HG03139 (cell line): Measurements from ENCODE around the gene LRP10.
"Not testable (repeated sequence)": the region's sequence is repeated elsewhere in the genome, so short reads cannot be mapped to it uniquely, and the experiment has no call there.

ENCODE experiments used
- ATAC-seq: cut with Tn5 transposase; IDR thresholded peaks from one replicate; pipeline ENCODE4 v1.9.1; 2021; ENCODE audit not compliant: unreplicated experiment

LRP10 gene

GRCh38 chr14:22843123-22843925 lies 28.2 kb upstream of the LRP10 start:
- ATAC-seq: no peak

GRCh38 chr14:22844221-22845102 lies 27.1 kb upstream of the LRP10 start:
- ATAC-seq: no peak

DNA sequence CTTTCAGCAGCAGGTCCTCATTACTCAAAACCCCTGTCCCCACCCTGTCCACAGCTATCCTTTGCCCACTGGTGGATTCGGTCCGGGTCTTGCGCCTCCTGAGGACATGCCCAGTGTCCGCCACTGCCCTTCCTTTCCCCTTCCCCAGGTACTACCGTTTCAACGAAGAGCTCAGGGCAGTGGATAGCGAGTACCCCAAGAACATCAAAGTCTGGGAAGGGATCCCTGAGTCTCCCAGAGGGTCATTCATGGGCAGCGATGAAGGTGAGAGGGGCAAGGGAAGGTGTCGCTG lies 26.5 kb upstream of the LRP10 start:
- no peak for ATAC-seq

- ATAC-seq: no peak
These were observed 25.5 kb upstream of the LRP10 start for GRCh38 chr14:22845821-22846625.

GRCh38 chr14:22846811-22847307 lies 24.7 kb upstream of the LRP10 start:
- no peak for ATAC-seq

- ATAC-seq: no peak
These were observed 23.7 kb upstream of the LRP10 start for GRCh38 chr14:22847661-22848341.

- ATAC-seq: no peak
These were observed 23.0 kb upstream of the LRP10 start for GRCh38 chr14:22848351-22849164.

DNA sequence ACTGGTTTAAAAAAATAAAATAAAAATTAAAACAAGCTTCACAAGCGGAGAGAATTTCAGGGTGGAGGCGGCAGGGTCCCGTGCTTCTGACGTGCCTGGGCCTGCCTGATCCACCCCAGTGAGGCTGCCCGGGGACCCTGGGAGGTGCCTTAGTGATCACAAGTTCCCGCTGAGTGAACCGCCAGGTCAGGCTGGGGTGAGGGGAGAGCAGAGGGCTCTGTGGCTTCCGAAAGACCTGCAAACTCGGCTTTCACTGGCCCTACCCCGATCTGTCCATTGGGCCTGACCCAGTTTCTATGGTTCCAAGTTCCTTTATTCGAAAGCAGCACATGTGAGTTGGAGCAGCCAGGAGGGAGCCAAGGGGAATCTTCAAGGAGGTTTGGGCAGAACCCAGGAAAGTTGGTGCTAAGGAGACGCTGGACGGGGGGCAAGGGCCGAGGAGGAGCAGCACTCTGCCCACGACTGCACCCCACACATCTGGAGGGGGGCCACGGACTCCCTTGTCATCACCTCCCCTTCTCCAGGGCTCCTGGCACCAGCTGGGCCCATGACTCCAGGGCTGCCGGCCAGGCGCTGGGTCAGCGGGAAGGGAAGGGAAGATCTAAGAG lies 22.2 kb upstream of the LRP10 start:
- ATAC-seq: no peak

DNA sequence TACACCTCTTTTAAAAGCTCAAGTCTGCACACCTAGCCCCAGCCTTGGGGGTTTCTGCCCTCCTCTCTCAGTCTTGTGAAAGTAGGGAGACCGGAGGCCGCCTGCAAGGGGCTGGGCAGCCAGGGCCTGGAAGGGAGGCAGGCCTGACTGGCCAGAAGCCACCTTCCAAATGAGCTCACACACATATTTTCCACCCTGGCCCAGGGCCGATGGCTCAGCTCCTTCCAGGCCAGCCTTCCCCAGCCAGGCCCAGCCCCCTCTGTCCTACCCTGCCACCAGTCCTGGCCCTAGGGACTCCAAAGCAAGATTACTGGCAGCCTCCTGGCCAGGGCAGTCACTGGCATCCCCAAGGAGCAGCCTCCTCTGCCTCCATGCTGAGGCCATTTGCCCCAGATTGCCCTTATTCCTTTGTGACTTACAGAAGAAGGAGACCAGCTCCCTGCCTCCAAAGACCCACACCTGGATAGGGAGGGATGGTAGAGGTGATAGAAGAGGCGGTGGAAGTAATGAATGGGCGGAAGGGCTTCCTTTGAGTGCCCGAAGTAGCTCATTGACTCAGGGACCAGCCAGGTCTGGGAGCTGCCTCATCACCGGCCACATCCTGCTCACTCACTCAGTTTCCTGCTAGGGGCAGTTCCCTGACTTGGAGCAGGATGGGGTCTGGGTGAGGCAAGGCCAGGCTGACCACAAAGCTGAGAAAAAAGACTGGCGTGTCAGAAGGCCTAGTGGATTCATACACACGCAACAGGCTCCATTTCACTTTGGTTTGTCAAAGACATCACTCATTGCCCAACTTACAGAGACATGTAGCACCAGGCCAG lies 20.4 kb upstream of the LRP10 start:
- no peak for ATAC-seq

DNA sequence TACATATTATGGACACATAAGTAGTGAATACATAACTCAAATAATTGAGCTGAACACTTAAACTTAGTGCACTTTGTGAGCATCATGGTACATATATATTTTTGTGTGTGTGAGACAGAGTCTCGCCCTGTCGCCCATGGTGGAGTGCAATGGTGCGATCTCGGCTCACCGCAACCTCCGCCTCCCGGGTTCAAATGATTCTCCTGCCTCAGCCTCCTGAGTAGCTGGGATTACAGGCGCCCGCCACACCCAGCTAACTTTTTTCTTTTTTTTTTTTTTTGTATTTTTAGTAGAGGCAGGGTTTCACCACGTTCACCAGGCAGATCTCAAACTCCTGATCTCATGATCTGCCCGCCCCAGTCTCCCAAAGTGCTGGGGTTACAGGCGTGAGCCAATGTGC lies 19.4 kb upstream of the LRP10 start:
- ATAC-seq: not testable (repeated sequence)

- ATAC-seq: no peak
These were observed 19.0 kb upstream of the LRP10 start for GRCh38 chr14:22852599-22852939.

GRCh38 chr14:22852940-22853767 lies 18.4 kb upstream of the LRP10 start:
- no peak for ATAC-seq

- ATAC-seq: not testable (repeated sequence)
These were observed 17.2 kb upstream of the LRP10 start for GRCh38 chr14:22854296-22854695.

- ATAC-seq: no peak
These were observed 16.4 kb upstream of the LRP10 start for GRCh38 chr14:22854963-22855724.

- no peak for ATAC-seq
These were observed 15.1 kb upstream of the LRP10 start for GRCh38 chr14:22856428-22856827.

- ATAC-seq: not testable (repeated sequence)
These were observed 11.2 kb upstream of the LRP10 start for GRCh38 chr14:22860377-22860776.

- ATAC-seq: no peak
These were observed 9.9 kb upstream of the LRP10 start for GRCh38 chr14:22861651-22862050.
